Measurements from ENCODE around the gene SEMA4B.
"Not testable (repeated sequence)": the region's sequence is repeated elsewhere in the genome, so short reads cannot be mapped to it uniquely, and the experiment has no call there.

Gene SEMA4B

DNA sequence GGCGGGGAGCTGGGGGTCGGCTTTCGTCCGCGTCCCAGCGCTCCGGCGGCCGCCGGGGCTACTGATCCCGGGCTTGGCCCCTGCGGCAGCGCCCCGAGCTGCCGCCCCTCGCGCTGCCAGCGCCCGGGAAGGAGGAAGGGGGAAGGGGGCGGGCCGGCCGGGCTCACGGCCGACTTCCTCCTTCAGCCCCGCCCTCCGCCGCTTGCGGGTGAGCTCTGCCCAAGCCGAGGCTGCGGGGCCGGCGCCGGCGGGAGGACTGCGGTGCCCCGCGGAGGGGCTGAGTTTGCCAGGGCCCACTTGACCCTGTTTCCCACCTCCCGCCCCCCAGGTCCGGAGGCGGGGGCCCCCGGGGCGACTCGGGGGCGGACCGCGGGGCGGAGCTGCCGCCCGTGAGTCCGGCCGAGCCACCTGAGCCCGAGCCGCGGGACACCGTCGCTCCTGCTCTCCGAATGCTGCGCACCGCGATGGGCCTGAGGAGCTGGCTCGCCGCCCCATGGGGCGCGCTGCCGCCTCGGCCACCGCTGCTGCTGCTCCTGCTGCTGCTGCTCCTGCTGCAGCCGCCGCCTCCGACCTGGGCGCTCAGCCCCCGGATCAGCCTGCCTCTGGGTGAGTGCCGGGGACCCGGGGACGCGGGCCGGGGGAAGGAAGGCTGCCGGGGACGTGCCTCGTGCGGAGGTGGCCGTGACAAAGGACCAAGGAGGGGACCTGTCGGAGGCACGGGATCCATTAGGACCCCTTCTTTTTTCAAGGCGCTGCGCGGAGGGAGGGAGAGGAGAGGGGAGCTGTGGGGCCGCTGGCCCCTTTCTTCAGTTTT, at the start of gene SEMA4B:
TSS of gene SEMA4B (plus strand) at position 201 of the 814 bp plus-strand sequence. CDS start at position 450, 249 bp downstream.
- DNase-seq = peak; percentile 70

DNA sequence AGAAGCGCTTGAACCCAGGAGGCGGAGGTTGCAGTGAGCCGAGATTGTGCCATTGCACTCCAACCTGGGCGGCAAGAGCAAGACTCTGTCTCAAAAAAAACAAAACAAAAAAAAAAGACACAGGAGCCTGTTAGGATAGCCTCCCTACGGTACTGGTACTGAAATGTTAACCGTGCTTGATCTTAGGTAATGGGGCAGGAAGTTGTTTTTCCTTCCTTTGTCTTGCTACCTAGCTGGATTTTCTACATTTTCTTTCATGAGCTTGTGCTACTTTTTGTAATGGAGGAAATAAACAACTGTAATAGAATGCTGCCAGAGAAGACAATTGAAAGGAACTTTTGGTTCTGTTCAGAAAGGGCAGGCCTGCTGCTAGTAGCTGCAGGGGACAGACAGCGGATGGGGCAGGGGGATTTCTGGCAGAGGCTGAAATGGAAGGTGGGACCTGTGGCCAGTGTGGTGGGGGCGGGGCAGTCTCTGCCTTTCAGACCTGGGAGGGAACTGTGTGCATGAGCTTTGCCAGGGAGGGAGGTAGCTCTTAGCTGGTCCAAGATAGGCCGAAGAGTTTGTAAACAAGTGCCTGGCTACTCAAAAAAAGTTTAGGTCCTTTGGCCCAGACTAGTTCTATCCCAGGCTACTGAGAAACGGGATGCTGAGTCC, 49.0 kb upstream of the SEMA4B start:
- no peak for DNase-seq

GRCh38 chr15:90153658-90154057, 47.5 kb upstream of the SEMA4B start:
- no peak for DNase-seq

- no peak for DNase-seq
These were observed 46.9 kb upstream of the SEMA4B start for GRCh38 chr15:90154246-90154645.

- no peak for DNase-seq
These were observed 46.1 kb upstream of the SEMA4B start for GRCh38 chr15:90154861-90155626.

- DNase-seq = no peak
These were observed 41.9 kb upstream of the SEMA4B start for GRCh38 chr15:90159213-90159612.

DNA sequence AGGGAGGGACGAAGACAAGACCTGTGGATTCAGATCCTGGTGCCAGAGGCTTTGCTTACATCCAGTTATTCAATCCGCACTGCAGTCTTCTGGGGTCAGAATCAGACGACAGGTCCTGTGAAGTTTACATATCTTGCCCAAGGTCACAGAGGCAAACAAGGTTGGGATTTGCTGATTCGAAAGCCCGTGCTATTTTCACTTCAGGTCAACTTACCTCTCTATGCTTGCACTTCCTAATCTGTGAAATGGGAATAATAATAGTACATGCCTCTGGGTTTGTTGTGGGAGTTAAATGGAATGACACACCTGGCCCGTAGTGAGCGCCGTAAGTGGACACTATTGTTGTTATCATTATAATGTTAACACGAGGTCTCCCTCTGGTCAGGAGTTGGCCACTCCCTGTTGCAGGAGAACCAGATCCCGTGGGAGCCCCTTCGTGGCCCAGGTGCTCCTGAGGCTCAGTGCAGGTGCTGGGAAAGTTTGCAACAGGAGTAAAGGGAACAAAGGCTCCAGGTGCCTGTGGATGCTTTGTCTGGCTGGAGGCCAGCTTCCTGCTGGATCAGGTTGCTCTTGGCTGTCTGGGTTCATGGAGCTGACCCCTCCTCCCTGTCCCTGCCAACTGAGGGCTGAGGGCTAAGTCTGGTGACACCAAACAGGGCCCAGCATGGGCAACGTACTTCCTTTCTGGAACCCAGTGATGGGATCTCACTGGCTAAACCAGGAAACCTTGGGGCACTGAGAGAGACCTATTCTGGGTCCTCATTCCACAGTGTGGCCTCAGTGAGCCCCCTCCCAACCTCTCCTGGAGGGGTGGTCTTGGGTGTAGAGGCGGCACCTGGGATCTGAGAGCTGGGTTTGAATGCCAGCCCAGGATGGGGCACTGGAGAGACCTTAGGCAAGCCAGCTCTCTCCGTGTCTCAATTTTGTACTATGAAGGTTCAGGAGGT, 40.1 kb upstream of the SEMA4B start:
- DNase-seq = no peak

- DNase-seq = no peak
These were observed 39.2 kb upstream of the SEMA4B start for GRCh38 chr15:90161950-90162361.

GRCh38 chr15:90162956-90163355, 38.2 kb upstream of the SEMA4B start:
- DNase-seq = no peak

DNA sequence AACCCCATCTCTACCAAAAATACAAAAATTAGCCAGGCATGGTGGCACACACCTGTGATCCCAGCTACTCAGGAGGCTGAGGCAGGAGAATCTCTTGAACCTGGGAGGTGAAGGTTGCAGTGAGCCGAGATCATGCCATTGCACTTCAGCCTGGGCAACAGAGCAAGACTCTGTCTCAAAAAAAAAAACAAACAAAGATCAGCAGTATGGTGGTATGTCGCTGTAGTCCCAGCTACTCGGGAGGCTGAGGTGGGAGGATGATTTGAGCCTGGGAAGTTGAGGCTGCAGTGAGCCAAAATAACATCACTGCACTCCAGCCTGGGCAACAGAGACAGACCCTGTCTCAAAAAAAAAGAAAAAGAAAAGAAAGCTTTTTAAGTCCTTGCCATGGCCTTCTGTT, 36.9 kb upstream of the SEMA4B start:
- DNase-seq = not testable (repeated sequence)

- DNase-seq = no peak
These were observed 36.0 kb upstream of the SEMA4B start for GRCh38 chr15:90165157-90165556.

DNA sequence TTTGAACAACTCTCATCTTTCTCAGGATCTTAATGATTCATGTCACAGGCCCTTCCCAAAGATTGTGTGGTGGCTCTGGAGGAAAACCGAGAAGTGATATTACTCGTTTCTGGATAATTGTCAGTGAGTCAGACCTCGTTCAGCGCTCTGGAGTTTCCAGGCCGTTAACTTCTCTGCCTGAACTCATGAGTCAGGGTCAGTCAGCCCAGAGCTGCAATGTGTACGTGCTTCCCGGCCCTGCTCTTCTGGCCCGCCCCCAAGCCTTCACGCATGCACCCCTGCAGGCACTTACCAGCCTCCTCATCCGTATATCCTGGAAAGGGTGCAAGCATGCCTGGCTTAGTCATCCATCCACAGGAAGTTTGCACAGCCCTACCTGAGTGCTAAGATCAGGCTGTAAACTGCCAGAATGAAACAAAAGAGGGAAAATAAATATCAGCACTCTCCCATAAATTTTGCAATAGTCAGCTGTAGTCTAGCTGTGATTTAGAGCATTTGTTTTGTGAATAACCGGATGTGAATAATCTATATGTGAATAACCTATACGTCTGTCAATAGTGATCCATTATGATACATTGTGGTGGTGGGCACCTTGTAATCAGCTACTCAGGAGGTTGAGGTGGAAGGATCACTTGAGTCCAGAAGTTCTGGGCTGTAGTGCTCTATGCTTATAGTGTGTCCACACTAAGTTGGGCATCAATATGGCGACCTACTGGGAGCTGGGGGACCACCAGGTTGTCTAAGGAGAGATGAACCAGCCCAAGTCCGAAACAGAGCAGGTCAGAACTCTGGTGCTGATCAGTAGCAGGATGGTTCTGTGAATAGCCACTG, 35.3 kb upstream of the SEMA4B start:
- peak; percentile 33 for DNase-seq

GRCh38 chr15:90167121-90167520, 34.0 kb upstream of the SEMA4B start:
- no peak for DNase-seq

DNA sequence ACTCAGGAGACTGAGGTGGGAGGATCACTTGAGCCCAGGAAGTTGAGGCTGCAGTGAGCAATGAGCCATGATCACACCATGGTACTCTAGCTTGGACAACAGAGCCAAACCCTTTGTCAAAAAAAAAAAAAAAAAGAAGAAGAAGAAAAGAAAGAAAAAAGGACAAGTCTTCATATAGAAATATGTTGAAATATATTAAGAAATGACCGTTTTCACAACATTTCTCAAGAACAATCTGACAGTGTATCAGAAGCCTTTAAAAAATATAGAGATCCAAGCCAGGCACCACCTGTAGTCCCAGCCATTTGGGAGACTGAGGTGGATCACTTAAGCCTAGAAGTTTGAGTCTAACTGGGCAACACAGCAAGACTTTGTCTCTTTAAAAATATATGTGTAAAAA, 29.5 kb upstream of the SEMA4B start:
- no peak for DNase-seq

- no peak for DNase-seq
These were observed 27.8 kb upstream of the SEMA4B start for GRCh38 chr15:90173372-90173771.

DNA sequence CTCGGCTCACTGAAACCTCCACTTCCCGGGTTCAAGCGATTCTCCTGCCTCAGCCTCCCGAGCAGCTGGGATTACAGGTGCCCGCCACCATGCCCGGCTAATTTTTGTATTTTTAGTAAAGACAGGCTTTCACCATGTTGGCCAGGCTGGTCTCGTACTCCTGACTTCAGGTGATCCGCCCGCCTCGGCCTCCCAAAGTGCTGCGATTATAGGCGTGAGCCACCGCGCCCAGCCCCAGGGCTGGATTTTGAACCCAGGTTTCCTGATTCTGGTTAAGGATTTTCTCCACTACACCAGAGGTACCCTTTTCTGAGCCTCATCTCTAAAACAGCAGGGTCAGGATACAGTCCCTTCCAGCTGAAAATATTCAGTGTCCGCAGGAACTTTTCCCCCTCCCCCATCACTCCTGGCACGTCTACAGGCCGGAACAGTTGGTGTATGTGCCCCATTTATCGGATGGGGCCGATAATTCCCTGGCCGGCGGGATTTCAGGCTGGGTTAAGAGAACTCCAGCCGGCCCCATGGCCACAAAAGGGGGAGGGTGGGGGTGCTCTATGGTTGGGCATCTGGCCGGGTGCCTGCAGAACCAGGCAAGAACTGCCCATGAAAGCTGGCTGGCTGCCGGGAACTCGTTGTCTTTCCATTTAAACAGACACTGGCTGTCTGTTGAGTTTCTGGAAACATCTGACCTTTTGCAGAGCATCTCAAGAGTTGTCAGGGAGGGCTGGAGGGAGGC, 26.8 kb upstream of the SEMA4B start:
- DNase-seq = no peak

- DNase-seq = no peak
These were observed 24.1 kb upstream of the SEMA4B start for GRCh38 chr15:90177012-90177411.

- no peak for DNase-seq
These were observed 22.4 kb upstream of the SEMA4B start for GRCh38 chr15:90178468-90179435.

- DNase-seq = no peak
These were observed 19.4 kb upstream of the SEMA4B start for GRCh38 chr15:90181776-90182175.
